ENCODE results near the gene MOSPD3. TPM values are rescaled to one million over a fixed set of nuclear protein-coding genes. Genes with fewer than 3 reads are reported as not detected.
A peak's percentile ranks its signal among the peaks of the same experiment; 100 is the strongest.
"Not testable (repeated sequence)": the region's sequence is repeated elsewhere in the genome, so short reads cannot be mapped to it uniquely, and the experiment has no call there.

Gene MOSPD3
- total RNA-seq, 1 experiment from 2014 or later = 6.9 TPM

GRCh38 chr7:100626055-100626454 lies 13.7 kb downstream of the MOSPD3 start:
- no peak for DNase-seq (ENCODE audit: low spot score)

GRCh38 chr7:100626530-100627237 lies 14.3 kb downstream of the MOSPD3 start:
- DNase-seq (ENCODE audit: low spot score) = peak; percentile 68

GRCh38 chr7:100627238-100627549 lies 14.9 kb downstream of the MOSPD3 start:
- no peak for DNase-seq (ENCODE audit: low spot score)

GRCh38 chr7:100629117-100629716 lies 16.9 kb downstream of the MOSPD3 start:
- peak; percentile 40 for DNase-seq (ENCODE audit: low spot score)

- DNase-seq (ENCODE audit: low spot score) = no peak
Measured at GRCh38 chr7:100630066-100630465, 17.7 kb downstream of the MOSPD3 start.

- no peak for DNase-seq (ENCODE audit: low spot score)
Measured at GRCh38 chr7:100632951-100633717, 20.8 kb downstream of the MOSPD3 start.

GRCh38 chr7:100639995-100640516 lies 27.7 kb downstream of the MOSPD3 start:
- no peak for DNase-seq (ENCODE audit: low spot score)

GRCh38 chr7:100640517-100641440 lies 28.4 kb downstream of the MOSPD3 start:
- no peak for DNase-seq (ENCODE audit: low spot score)

- no peak for DNase-seq (ENCODE audit: low spot score)
Measured at GRCh38 chr7:100641463-100641859, 29.1 kb downstream of the MOSPD3 start, which contains the start of gene TFR2. TFR2 (minus strand) TSS chr7:100641552; CDS start chr7:100641509, 43 bp downstream.

- DNase-seq (ENCODE audit: low spot score) = no peak
Measured at GRCh38 chr7:100641860-100642533, 29.7 kb downstream of the MOSPD3 start.

GRCh38 chr7:100642534-100642907 lies 30.2 kb downstream of the MOSPD3 start:
- DNase-seq (ENCODE audit: low spot score) = no peak

- no peak for DNase-seq (ENCODE audit: low spot score)
Measured at GRCh38 chr7:100649826-100650565, 37.7 kb downstream of the MOSPD3 start.

GRCh38 chr7:100654908-100655831 lies 42.8 kb downstream of the MOSPD3 start:
- DNase-seq (ENCODE audit: low spot score) = no peak

GRCh38 chr7:100655908-100656674 lies 43.8 kb downstream of the MOSPD3 start, which contains the start of gene ACTL6B:
ACTL6B (minus strand) TSS chr7:100656448; CDS start chr7:100656354, 94 bp downstream.
- peak; percentile 26 for DNase-seq (ENCODE audit: low spot score)

- not testable (repeated sequence) for DNase-seq (ENCODE audit: low spot score)
Measured at GRCh38 chr7:100662194-100662776, 49.9 kb downstream of the MOSPD3 start.
